OCI-LY1 (cell line): ENCODE measurements around the gene MLLT6.

Experiments
- H2AFZ ChIP-seq: fragments of 200-600 bp; sonication (generic), shearing (Covaris generic); 2 replicates; pipeline ENCODE4 v1.6.0; 2014; ENCODE audit warnings: antibody characterized with exemption, mild to moderate bottlenecking, low read length
- H3F3A ChIP-seq: fragments of 200-600 bp; sonication (generic), shearing (Covaris generic); 2 replicates; pipeline ENCODE4 v1.6.0; 2014; ENCODE audit warnings: mild to moderate bottlenecking, antibody characterized with exemption, low read length, moderate library complexity; ENCODE audit not compliant: insufficient read depth
- H3K27ac ChIP-seq: fragments of 200-600 bp; sonication (generic); 2 replicates; pipeline ENCODE4 v1.5.1; 2014; ENCODE audit warnings: low read length, mixed run types, mild to moderate bottlenecking, low read depth; ENCODE audit not compliant: poor library complexity, severe bottlenecking
- H3K27me3 ChIP-seq: fragments of 200-600 bp; sonication (generic); 2 replicates; pipeline ENCODE4 v1.6.0; 2014; ENCODE audit warnings: antibody characterized with exemption, mild to moderate bottlenecking, low read length, moderate library complexity; ENCODE audit not compliant: insufficient read depth
- H3K36me3 ChIP-seq: fragments of 200-600 bp; sonication (generic); 2 replicates; pipeline ENCODE4 v1.6.1; 2014; ENCODE audit warnings: mild to moderate bottlenecking, antibody characterized with exemption, low read length, moderate library complexity, mixed read lengths; ENCODE audit not compliant: insufficient read depth
- H3K4me1 ChIP-seq: fragments of 200-600 bp; sonication (generic); 2 replicates; pipeline ENCODE4 v1.5.1; 2014; ENCODE audit warnings: mild to moderate bottlenecking, low read length, moderate library complexity; ENCODE audit not compliant: insufficient read depth, severe bottlenecking
- H3K4me2 ChIP-seq: fragments of 200-600 bp; sonication (generic), shearing (Covaris generic); 2 replicates; pipeline ENCODE4 v1.6.1; 2014; ENCODE audit warnings: low read length
- H3K4me3 ChIP-seq: fragments of 200-600 bp; sonication (generic); 2 replicates; pipeline ENCODE4 v1.5.1; 2014; ENCODE audit warnings: low read length, low read depth, mild to moderate bottlenecking, mixed read lengths; ENCODE audit not compliant: poor library complexity, severe bottlenecking
- H3K79me2 ChIP-seq: fragments of 200-600 bp; shearing (Covaris generic); 2 replicates; pipeline ENCODE4 v1.6.1; 2016; ENCODE audit warnings: mixed run types, low read length, mixed read lengths; ENCODE audit not compliant: insufficient read depth
- H3K9ac ChIP-seq: fragments of 200-600 bp; sonication (generic), shearing (Covaris generic); 2 replicates; pipeline ENCODE4 v1.6.1; 2014; ENCODE audit warnings: mild to moderate bottlenecking, low read length, mixed read lengths
- H3K9me2 ChIP-seq: fragments of 200-600 bp; sonication (generic), shearing (Covaris generic); 2 replicates; pipeline ENCODE4 v1.6.1; 2014; ENCODE audit warnings: low read depth, mild to moderate bottlenecking, low read length, mixed read lengths
- H3K9me3 ChIP-seq: fragments of 200-600 bp; shearing (Covaris generic); 2 replicates; pipeline ENCODE4 v1.6.1; 2014; ENCODE audit warnings: low read length, mixed read lengths
- H4K20me1 ChIP-seq: fragments of 200-600 bp; sonication (generic), shearing (Covaris generic); 2 replicates; pipeline ENCODE4 v1.6.0; 2016; ENCODE audit warnings: mild to moderate bottlenecking, low read length; ENCODE audit not compliant: insufficient read depth
- CTCF ChIP-seq: fragments of 200-600 bp; sonication (generic), shearing (Covaris generic); IDR thresholded peaks from 2 replicates; pipeline ENCODE4 v1.5.1; 2017; ENCODE audit warnings: mild to moderate bottlenecking, antibody characterized with exemption, low read length, moderate library complexity, mixed read lengths
- EZH2 ChIP-seq: fragments of 200-600 bp; sonication (generic), shearing (Covaris generic); IDR thresholded peaks from 2 replicates; pipeline ENCODE4 v1.8.0; 2017; ENCODE audit warnings: borderline replicate concordance, mixed run types, mild to moderate bottlenecking, antibody characterized with exemption, low read length, moderate library complexity, mixed read lengths

MLLT6 gene

GRCh38 chr17:38777641-38778250 is 72.7 kb downstream of the MLLT6 start:
- Histone ChIP-seq H3K4me2 (no peak overlapping the region), H3K4me1 (no peaks in the 10 kb centered on the region), H2AFZ (no peak overlapping the region), H4K20me1 (no peaks in the 10 kb centered on the region), H3K27ac (no peak overlapping the region), H3K36me3 (peaks cover 42% of the 10 kb centered on the region), H3K9me2 (no peaks in the 10 kb centered on the region), H3K4me3 (no peak overlapping the region), H3F3A (no peaks in the 10 kb centered on the region), H3K9me3 (no peaks in the 10 kb centered on the region), H3K9ac (no peak overlapping the region), H3K79me2 (no peaks in the 10 kb centered on the region), H3K27me3 (no peaks in the 10 kb centered on the region)
- TF ChIP-seq EZH2 (no peak), CTCF (no peak)
